Right atrium auricular region (tissue), 2 donors: ENCODE measurements around the gene PGRMC1. TPM values are rescaled to one million over a fixed set of nuclear protein-coding genes. Genes with fewer than 3 reads are reported as not detected.

Source experiments
- DNase-seq: peaks from one replicate; pipeline ENCODE4 v3.0.0-alpha.2; 2019; ENCODE audit warnings: low spot score
- H3K27ac ChIP-seq, 2 donors: fragments of 200-600 bp; sonication (generic); 1 replicate in 1 of 2; 2 replicates in 1 of 2; pipeline ENCODE4 v1.5.1; 2016 to 2019
- H3K27me3 ChIP-seq, 2 donors: fragments of 200-600 bp; sonication (generic); one replicate each; pipeline versions ENCODE4 v1.5.1 to v1.6.0; 2017 to 2019
- H3K36me3 ChIP-seq: fragments of 200-600 bp; sonication (generic); one replicate; pipeline ENCODE4 v1.5.1; 2016
- H3K4me1 ChIP-seq, 2 donors: fragments of 200-600 bp; sonication (generic); one replicate each; pipeline versions ENCODE4 v1.5.1 to v1.6.0; 2017 to 2019
- H3K4me3 ChIP-seq, 2 donors: fragments of 200-600 bp; sonication (generic); 1 replicate in 1 of 2; 2 replicates in 1 of 2; pipeline ENCODE4 v1.5.1; 2017 to 2019; ENCODE audit warnings: mild to moderate bottlenecking in 1 of 2, moderate library complexity in 1 of 2
- H3K9me3 ChIP-seq, 2 donors: fragments of 200-600 bp; sonication (generic); one replicate each; pipeline ENCODE4 v1.5.1; 2019
- CTCF ChIP-seq, 2 donors: fragments of 200-600 bp; sonication (generic); IDR thresholded peaks; one replicate each; pipeline ENCODE4 v1.5.1; 2019; ENCODE audit warnings: antibody characterized with exemption in 2 of 2
- total RNA-seq, 2 donors: library from RNA; depleted of rRNA; stranded (reverse); fragments of >200 nt; gene quantifications; one replicate each; pipeline ENCODE4 v1.1.0, GENCODE V29; 2016

The PGRMC1 gene
- total RNA-seq, 2 donors from 2014 or later = 26.8 to 42.7 TPM

- no peaks in the 10 kb centered on the region for H3K27me3 ChIP-seq
- peak overlapping the region in 1 of 2 donors; percentile 67 for H3K4me3 ChIP-seq
- no peaks in the 10 kb centered on the region for H3K4me1 ChIP-seq
- H3K27ac ChIP-seq = peak overlapping the region in 1 of 2 donors; percentile 77
- H3K36me3 ChIP-seq = no peaks in the 10 kb centered on the region
- no peaks in the 10 kb centered on the region for H3K9me3 ChIP-seq
- no peak for DNase-seq
- TF ChIP-seq CTCF (IDR thresholded peaks at IDR 0.05) = no peak
Measured at GRCh38 chrX:119235051-119235511, 1.0 kb upstream of the PGRMC1 start.

- Histone ChIP-seq H3K27me3 (no peaks in the 10 kb centered on the region), H3K4me1 (no peaks in the 10 kb centered on the region), H3K9me3 (no peaks in the 10 kb centered on the region), H3K36me3 (no peaks in the 10 kb centered on the region), H3K27ac (peak overlapping the region; percentile 77 to 83), H3K4me3 (peak overlapping the region; percentile 61 to 67)
- TF ChIP-seq CTCF (IDR thresholded peaks at IDR 0.05) = no peak
- no peak for DNase-seq
Measured at GRCh38 chrX:119236623-119237561, 807 bp downstream of the PGRMC1 start.

- Histone ChIP-seq H3K27ac (peak overlapping the region; percentile 77 to 83), H3K27me3 (no peaks in the 10 kb centered on the region), H3K4me1 (no peaks in the 10 kb centered on the region), H3K9me3 (no peaks in the 10 kb centered on the region), H3K4me3 (peak overlapping the region; percentile 61 to 67), H3K36me3 (no peaks in the 10 kb centered on the region)
- no peak for TF ChIP-seq CTCF (IDR thresholded peaks at IDR 0.05)
- DNase-seq = no peak
Measured at GRCh38 chrX:119237562-119237942, 1.5 kb downstream of the PGRMC1 start.

GRCh38 chrX:119238557-119238956 is 2.5 kb downstream of the PGRMC1 start:
- DNase-seq = no peak
- TF ChIP-seq CTCF (IDR thresholded peaks at IDR 0.05) = no peak
- no peak overlapping the region for H3K4me3 ChIP-seq
- no peaks in the 10 kb centered on the region for H3K9me3 ChIP-seq
- no peaks in the 10 kb centered on the region for H3K27me3 ChIP-seq
- H3K4me1 ChIP-seq = no peaks in the 10 kb centered on the region
- no peak overlapping the region for H3K27ac ChIP-seq
- H3K36me3 ChIP-seq = no peaks in the 10 kb centered on the region

- DNase-seq = no peak
- Histone ChIP-seq H3K9me3 (no peaks in the 10 kb centered on the region), H3K36me3 (peaks cover 3% of the 10 kb centered on the region), H3K4me1 (no peaks in the 10 kb centered on the region), H3K4me3 (no peak overlapping the region), H3K27ac (no peak overlapping the region), H3K27me3 (no peaks in the 10 kb centered on the region)
- TF ChIP-seq CTCF (IDR thresholded peaks at IDR 0.05) = no peak
Measured at GRCh38 chrX:119240356-119240755, 4.3 kb downstream of the PGRMC1 start.
